ENCODE results near the gene B3GNT5. TPM values are rescaled to one million over a fixed set of nuclear protein-coding genes. Genes with fewer than 3 reads are reported as not detected.

B3GNT5 gene
- total and polyA plus RNA-seq, 11 donors: 0.87 to 12.3 (median 3.0) TPM

GRCh38 chr3:183317886-183318865 lies 65.1 kb downstream of the B3GNT5 start:
- no peaks in the 10 kb centered on the region for H3K27me3 ChIP-seq
- ATAC-seq (no peak), DNase-seq (no peak)
- no peak overlapping the region for H3K4me3 ChIP-seq
- no peaks in the 10 kb centered on the region for H3K9me3 ChIP-seq
- 82 to 87% (median 85%) methylated on average over 10 of the region's 10 CpGs for WGBS, 4 donors
- peaks cover 0 to 17% (median 0%) of the 10 kb centered on the region in 12 donors for H3K4me1 ChIP-seq
- no peak overlapping the region for H3K27ac ChIP-seq
- intact Hi-C loops (cut with DNase I): no loop called here
- no peak for TF ChIP-seq CTCF (IDR thresholded peaks at IDR 0.05)
- no peaks in the 10 kb centered on the region for H3K36me3 ChIP-seq

- intact Hi-C loops (cut with DNase I): no loop called here
Measured at GRCh38 chr3:183318877-183319276, 65.8 kb downstream of the B3GNT5 start.

GRCh38 chr3:183319371-183319770 lies 66.3 kb downstream of the B3GNT5 start:
- no peak for ATAC-seq
- Histone ChIP-seq H3K36me3 (no peaks in the 10 kb centered on the region), H3K4me1 (peaks cover 0 to 9% (median 0%) of the 10 kb centered on the region in 12 donors), H3K27ac (no peak overlapping the region), H3K27me3 (no peaks in the 10 kb centered on the region), H3K9me3 (no peaks in the 10 kb centered on the region), H3K4me3 (no peak overlapping the region)
- no peak for DNase-seq
- TF ChIP-seq POLR2A (IDR thresholded peaks at IDR 0.05) (no peak), CTCF (IDR thresholded peaks at IDR 0.05) (no peak)
- intact Hi-C loops (cut with DNase I): no loop called here

More at GRCh38 chr3:183318877-183319276, 65.8 kb downstream of the B3GNT5 start:
- ATAC-seq (no peak), DNase-seq (no peak)
- 85 to 94% (median 88%) methylated on average over 5 of the region's 5 CpGs for WGBS, 4 donors
- Histone ChIP-seq H3K9me3 (no peaks in the 10 kb centered on the region), H3K36me3 (no peaks in the 10 kb centered on the region), H3K27ac (no peak overlapping the region), H3K4me3 (no peak overlapping the region), H3K27me3 (no peaks in the 10 kb centered on the region), H3K4me1 (peaks cover 0 to 11% (median 0%) of the 10 kb centered on the region in 12 donors)
- TF ChIP-seq CTCF (IDR thresholded peaks at IDR 0.05) (no peak), POLR2A (IDR thresholded peaks at IDR 0.05) (no peak)

Other genes starting within 250 kb of the B3GNT5 start
- 10 to 100 TPM; 33.0 to 58.4 (median 50.9) TPM for gene MCCC1, start 153.8 kb upstream of the B3GNT5 start, total RNA-seq
- gene MCCC1, start 153.8 kb upstream of the B3GNT5 start, polyA plus RNA-seq: 10 to 100 TPM; 32.8 to 47.5 TPM
- 1 to 10 TPM in 1 of 9 donors, under 1 TPM in 2, not detected in 6; 0.10 to 2.1 (median 0.66) TPM for gene LAMP3, start 90.5 kb upstream of the B3GNT5 start, total RNA-seq
- gene LAMP3, start 90.5 kb upstream of the B3GNT5 start, polyA plus RNA-seq: under 1 TPM in 1 of 2 donors, not detected in 1; 0.11 TPM
- gene MCF2L2, start 175.4 kb downstream of the B3GNT5 start, total RNA-seq: 1 to 10 TPM in 1 of 9 donors, under 1 TPM in 7, not detected in 1; 0.12 to 1.4 (median 0.23) TPM
- gene MCF2L2, start 175.4 kb downstream of the B3GNT5 start, polyA plus RNA-seq: under 1 TPM; 0.12 to 0.46 TPM